Esophagus squamous epithelium (tissue), 4 donors: Measurements from ENCODE around the gene RAD51AP1.
A peak's percentile ranks its signal among the peaks of the same experiment; 100 is the strongest.

Experiments
- CTCF ChIP-seq, 6 experiments: fragments of 450-650 bp in 4 of 6; fragments of 200-600 bp in 2 of 6; sonication (generic) in 2 of 6; IDR thresholded peaks; one replicate each; pipeline ENCODE4 v1.5.1; 2016 to 2019; ENCODE audit warnings: antibody characterized with exemption in 6 of 6, mild to moderate bottlenecking in 4 of 6, moderate library complexity in 4 of 6
- POLR2A ChIP-seq, 4 donors: fragments of 450-650 bp; IDR thresholded peaks; one replicate each; pipeline ENCODE4 v1.6.1; 2017; ENCODE audit warnings: antibody characterized with exemption in 4 of 4, mild to moderate bottlenecking in 4 of 4, moderate library complexity in 3 of 4

GRCh38 chr12:4604684-4605193, 66.0 kb downstream of the RAD51AP1 start:
- peak; percentile 91 to 98 (median 94) for TF ChIP-seq CTCF (IDR thresholded peaks at IDR 0.05)
- TF ChIP-seq POLR2A (IDR thresholded peaks at IDR 0.05), result no peak
